Kidney epithelial cell (primary cell): ENCODE measurements around the gene AOAH. TPM values are rescaled to one million over a fixed set of nuclear protein-coding genes. Genes with fewer than 3 reads are reported as not detected.

Experiments
- DNase-seq: peaks from one replicate; pipeline ENCODE4 v3.0.0-alpha.2; 2010; ENCODE audit warnings: low read depth
- H3K27me3 ChIP-seq: 2 replicates; pipeline ENCODE4 v1.6.0; 2011; ENCODE audit warnings: low read length; ENCODE audit not compliant: control insufficient read depth, insufficient read depth
- H3K36me3 ChIP-seq: 2 replicates; pipeline ENCODE4 v1.5.1; 2011; ENCODE audit warnings: low read length; ENCODE audit not compliant: control insufficient read depth, insufficient read depth
- H3K4me3 ChIP-seq: 2 replicates; pipeline ENCODE4 v1.5.1; 2011; ENCODE audit warnings: low read depth, mild to moderate bottlenecking, control low read depth, low read length
- CTCF ChIP-seq: IDR thresholded peaks from 2 replicates; pipeline ENCODE4 v1.5.1; 2011; ENCODE audit warnings: mild to moderate bottlenecking, moderate library complexity, low read length, control low read depth, inconsistent platforms; ENCODE audit not compliant: insufficient read depth, poor library complexity, severe bottlenecking
- total RNA-seq: library from RNA; depleted of rRNA; stranded (reverse); fragments of >200 nt; gene quantifications from 2 replicates; pipeline ENCODE4 v1.2.3, GENCODE V29; 2015

The AOAH gene
- total RNA-seq, 1 donor from 2014 or later: 4.4 TPM

DNA sequence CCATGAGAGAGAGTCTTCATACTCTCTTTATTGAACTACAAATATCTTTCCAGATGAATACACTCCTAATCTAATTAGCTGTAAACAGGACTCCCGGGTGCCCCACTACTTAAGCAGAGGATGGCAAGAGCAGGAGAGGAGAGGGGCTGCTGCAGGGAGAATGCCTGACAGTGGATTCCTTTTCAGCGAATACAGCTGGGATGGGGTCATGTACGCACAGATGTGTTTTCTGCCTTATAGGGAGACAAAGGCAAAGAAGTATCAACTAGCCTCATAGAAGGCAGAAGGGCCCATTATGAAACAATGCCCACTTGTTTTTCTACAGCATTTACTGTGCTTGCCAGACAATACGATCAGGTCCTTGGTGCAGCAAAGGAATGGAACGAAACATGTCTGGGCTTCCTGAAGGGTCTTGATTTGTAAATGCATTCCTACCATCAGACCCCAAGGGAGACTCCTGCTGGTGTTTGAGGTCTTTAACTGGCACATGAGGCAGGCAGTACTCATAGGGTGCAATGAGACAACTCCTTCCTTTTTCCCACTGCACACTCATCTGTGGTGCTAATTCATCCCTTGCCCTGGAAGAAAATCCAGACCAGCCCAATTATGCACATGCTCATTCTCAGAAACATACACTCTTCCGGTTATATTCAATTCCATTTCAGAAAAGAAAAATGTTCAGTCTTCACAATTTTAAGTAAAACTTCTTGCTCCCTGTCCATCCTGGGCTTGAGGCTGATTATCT, 117.1 kb downstream of the AOAH start:
- Histone ChIP-seq H3K27me3 (no peaks in the 10 kb centered on the region), H3K36me3 (no peaks in the 10 kb centered on the region), H3K4me3 (no peak overlapping the region)
- no peak for DNase-seq
- TF ChIP-seq CTCF: no peak

- DNase-seq: no peak
- no peaks in the 10 kb centered on the region for H3K27me3 ChIP-seq
- no peak overlapping the region for H3K4me3 ChIP-seq
- TF ChIP-seq CTCF: no peak
- H3K36me3 ChIP-seq: no peaks in the 10 kb centered on the region
These were observed 117.9 kb downstream of the AOAH start for GRCh38 chr7:36606153-36606975.

GRCh38 chr7:36605261-36606051, 118.8 kb downstream of the AOAH start:
- peak; percentile 37 for DNase-seq
- Histone ChIP-seq H3K27me3 (no peaks in the 10 kb centered on the region), H3K36me3 (no peaks in the 10 kb centered on the region), H3K4me3 (no peak overlapping the region)
- TF ChIP-seq CTCF: no peak

DNA sequence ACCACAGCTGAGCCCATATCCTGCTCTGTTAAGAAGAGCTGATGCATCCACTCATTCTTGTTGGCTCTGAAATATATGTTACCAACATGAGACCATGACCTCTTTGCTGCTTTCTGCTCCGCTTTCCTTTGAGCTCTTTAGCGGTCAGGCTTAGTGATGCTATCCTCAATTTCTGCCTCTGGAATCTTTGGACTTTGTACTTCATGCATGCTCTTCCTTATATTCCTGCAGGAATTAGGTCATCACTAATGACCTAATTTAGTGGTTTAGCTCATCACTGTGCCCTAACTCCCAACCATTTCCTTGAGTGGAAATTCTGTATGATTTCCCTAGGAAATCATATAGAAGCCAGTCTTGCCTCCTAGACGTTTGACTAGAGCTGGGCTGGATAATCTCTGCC, 119.5 kb downstream of the AOAH start:
- Histone ChIP-seq H3K36me3 (no peaks in the 10 kb centered on the region), H3K27me3 (no peaks in the 10 kb centered on the region), H3K4me3 (no peak overlapping the region)
- peak; percentile 26 for DNase-seq
- no peak for TF ChIP-seq CTCF

- no peaks in the 10 kb centered on the region for H3K36me3 ChIP-seq
- no peak overlapping the region for H3K4me3 ChIP-seq
- no peak for DNase-seq
- H3K27me3 ChIP-seq: no peaks in the 10 kb centered on the region
- no peak for TF ChIP-seq CTCF
These were observed 121.1 kb downstream of the AOAH start for GRCh38 chr7:36602934-36603887.
